Vagina (tissue), 2 donors: ENCODE measurements around the gene INO80C. TPM values are rescaled to one million over a fixed set of nuclear protein-coding genes. Genes with fewer than 3 reads are reported as not detected.

Experiments
- DNase-seq, 2 donors: peaks; one replicate each; pipeline ENCODE4 v3.0.0-alpha.2; 2017; ENCODE audit errors: extremely low spot score in 2 of 2
- H3K27ac ChIP-seq: fragments of 200-600 bp; sonication (generic); one replicate; pipeline ENCODE4 v1.5.1; 2019
- H3K27me3 ChIP-seq: fragments of 200-600 bp; sonication (generic); one replicate; pipeline ENCODE4 v1.5.1; 2019
- H3K36me3 ChIP-seq, 2 donors: fragments of 200-600 bp; sonication (generic); one replicate each; pipeline ENCODE4 v1.5.1; 2017 to 2019
- H3K4me1 ChIP-seq: fragments of 200-600 bp; sonication (generic); one replicate; pipeline ENCODE4 v1.5.1; 2019
- H3K4me3 ChIP-seq, 2 donors: fragments of 200-600 bp; sonication (generic); 1 replicate in 1 of 2; 2 replicates in 1 of 2; pipeline ENCODE4 v1.5.1; 2016 to 2019
- H3K9me3 ChIP-seq: fragments of 200-600 bp; sonication (generic); one replicate; pipeline ENCODE4 v1.5.1; 2019
- CTCF ChIP-seq, 3 experiments: fragments of 450-650 bp in 2 of 3; fragments of 200-600 bp in 1 of 3; sonication (generic) in 1 of 3; IDR thresholded peaks; one replicate each; pipeline ENCODE4 v1.5.1; 2017 to 2019; ENCODE audit warnings: antibody characterized with exemption in 3 of 3, mild to moderate bottlenecking in 2 of 3, moderate library complexity in 2 of 3
- POLR2A ChIP-seq, 2 donors: fragments of 450-650 bp; IDR thresholded peaks; one replicate each; pipeline ENCODE4 v1.6.1; 2017; ENCODE audit warnings: antibody characterized with exemption in 2 of 2, mild to moderate bottlenecking in 2 of 2, moderate library complexity in 2 of 2
- POLR2AphosphoS5 ChIP-seq, 2 donors: sonication (generic); formaldehyde crosslinking; IDR thresholded peaks; one replicate each; pipeline ENCODE4 v1.9.0; 2017; ENCODE audit warnings: antibody characterized with exemption in 2 of 2, mild to moderate bottlenecking in 2 of 2, low read depth in 1 of 2; ENCODE audit not compliant: insufficient read depth in 1 of 2
- intact Hi-C: fragments of 100-400 bp; cut with DNase I; formaldehyde crosslinking; loops from one replicate; pipeline ENCODE4 v1.15.1; 2023
- small RNA-seq: library from RNA; depleted of rRNA; stranded (forward); fragments of <200 nt; gene quantifications from one replicate; pipeline ENCODE3, GENCODE V24; 2016
- total RNA-seq: library from RNA; depleted of rRNA; stranded (reverse); fragments of >200 nt; gene quantifications from one replicate; pipeline ENCODE4 v1.2.3, GENCODE V29; 2016

The INO80C gene
- total RNA-seq, 1 donor from 2014 or later: 21.1 TPM

GRCh38 chr18:35424356-35424755 is 73.4 kb downstream of the INO80C start:
- Histone ChIP-seq H3K27ac (no peak overlapping the region), H3K9me3 (no peaks in the 10 kb centered on the region), H3K4me3 (no peak overlapping the region), H3K4me1 (no peaks in the 10 kb centered on the region), H3K36me3 (no peaks in the 10 kb centered on the region), H3K27me3 (no peaks in the 10 kb centered on the region)
- no peak for DNase-seq
- no peak for TF ChIP-seq CTCF (IDR thresholded peaks at IDR 0.05)
- no peak for TF ChIP-seq POLR2AphosphoS5 (IDR thresholded peaks at IDR 0.05; ENCODE audit: insufficient read depth in 1 of 2, low read depth in 1 of 2)
- no peak for TF ChIP-seq POLR2A (IDR thresholded peaks at IDR 0.05)
- intact Hi-C loops: loop anchor here (5.0 kb wide), 1 partner anchor 1183 kb away; no protein-coding TSS in a partner anchor

- intact Hi-C loops: loop anchor here (5.0 kb wide), 1 partner anchor 1185 kb away; no protein-coding TSS in a partner anchor
- no peaks in the 10 kb centered on the region for H3K36me3 ChIP-seq
- H3K4me3 ChIP-seq: no peak overlapping the region
- no peaks in the 10 kb centered on the region for H3K27me3 ChIP-seq
- TF ChIP-seq POLR2A (IDR thresholded peaks at IDR 0.05): no peak
- TF ChIP-seq POLR2AphosphoS5 (IDR thresholded peaks at IDR 0.05; ENCODE audit: insufficient read depth in 1 of 2, low read depth in 1 of 2): no peak
- no peak for TF ChIP-seq CTCF (IDR thresholded peaks at IDR 0.05)
- no peaks in the 10 kb centered on the region for H3K9me3 ChIP-seq
- H3K27ac ChIP-seq: no peak overlapping the region
- no peaks in the 10 kb centered on the region for H3K4me1 ChIP-seq
- DNase-seq: no peak
Measured at GRCh38 chr18:35422237-35422636, 75.5 kb downstream of the INO80C start.

- no peak overlapping the region for H3K27ac ChIP-seq
- no peaks in the 10 kb centered on the region for H3K9me3 ChIP-seq
- intact Hi-C loops: no loop called here
- TF ChIP-seq POLR2AphosphoS5 (IDR thresholded peaks at IDR 0.05; ENCODE audit: insufficient read depth in 1 of 2, low read depth in 1 of 2) (no peak), CTCF (IDR thresholded peaks at IDR 0.05) (no peak), POLR2A (IDR thresholded peaks at IDR 0.05) (no peak)
- DNase-seq: no peak
- H3K27me3 ChIP-seq: no peaks in the 10 kb centered on the region
- H3K4me3 ChIP-seq: no peak overlapping the region
- H3K4me1 ChIP-seq: peaks cover 7% of the 10 kb centered on the region
- no peaks in the 10 kb centered on the region for H3K36me3 ChIP-seq
Measured at GRCh38 chr18:35418610-35419009, 79.2 kb downstream of the INO80C start.

Small RNAs within 50 kb of the gene (small RNA-seq; reads per million reads assigned to genes)
- gene AC007998.5: not detected

Other genes starting within 250 kb of the INO80C start
- gene ZSCAN30, start 207.7 kb downstream of the INO80C start, total RNA-seq: 19.4 TPM
- gene ZNF24, start 153.5 kb downstream of the INO80C start, total RNA-seq: 24.8 TPM
- gene ZNF396, start 120.6 kb downstream of the INO80C start, total RNA-seq: 0.98 TPM
- gene GALNT1, start 83.8 kb upstream of the INO80C start, total RNA-seq: 29.2 TPM